CD8-positive, alpha-beta memory T cell (primary cell): ENCODE measurements around the gene STN1. TPM values are rescaled to one million over a fixed set of nuclear protein-coding genes. Genes with fewer than 3 reads are reported as not detected.
A peak's percentile ranks its signal among the peaks of the same experiment; 100 is the strongest.

ENCODE experiments used
- CTCF ChIA-PET: fragments of 350-600 bp; sonication (Branson Sonifier 250); formaldehyde crosslinking; loops from one replicate; lab custom pipeline; 2021; ENCODE audit warnings: antibody characterized with exemption; lab: Charles Lee
- POLR2A ChIA-PET: fragments of 350-600 bp; sonication (Branson Sonifier 250); formaldehyde crosslinking; loops from one replicate; lab custom pipeline; 2021; ENCODE audit warnings: antibody characterized with exemption; lab: Charles Lee
- DNase-seq, 5 donors: peaks; one replicate each; pipeline versions ENCODE4 v3.0.0 to v3.0.0-alpha.2; 2020 to 2022; ENCODE audit warnings: mixed read lengths in 1 of 5
- H3K27ac ChIP-seq: one replicate; pipeline ENCODE4 v1.7.0; 2013; ENCODE audit warnings: low read depth, mild to moderate bottlenecking, low read length, moderate library complexity
- H3K27me3 ChIP-seq: 2 replicates; pipeline ENCODE4 v1.7.0; 2013; ENCODE audit warnings: low read length, mild to moderate bottlenecking; ENCODE audit not compliant: insufficient read depth, poor library complexity, severe bottlenecking
- H3K36me3 ChIP-seq: 2 replicates; pipeline ENCODE4 v1.7.0; 2013; ENCODE audit warnings: mild to moderate bottlenecking, low read length, moderate library complexity; ENCODE audit not compliant: insufficient read depth
- H3K4me1 ChIP-seq: 2 replicates; pipeline ENCODE4 v1.7.0; 2013; ENCODE audit warnings: mild to moderate bottlenecking, low read length, moderate library complexity; ENCODE audit not compliant: insufficient read depth
- H3K4me3 ChIP-seq: 2 replicates; pipeline ENCODE4 v1.7.0; 2013; ENCODE audit warnings: mild to moderate bottlenecking, low read length
- H3K9me3 ChIP-seq: 2 replicates; pipeline ENCODE4 v1.7.0; 2013; ENCODE audit warnings: mild to moderate bottlenecking, low read length
- H3K27ac Mint-ChIP-seq, 8 donors: one replicate each; pipeline ENCODE4 v1.8.0; 2020 to 2021; ENCODE audit warnings: mixed read lengths in 8 of 8, mild to moderate bottlenecking in 6 of 8, inconsistent platforms in 3 of 8, moderate library complexity in 3 of 8
- H3K27me3 Mint-ChIP-seq, 2 donors: one replicate each; pipeline ENCODE4 v1.8.0; 2020 to 2021; ENCODE audit warnings: mixed read lengths in 2 of 2, mild to moderate bottlenecking in 1 of 2, moderate library complexity in 1 of 2
- H3K36me3 Mint-ChIP-seq, 3 donors: one replicate each; pipeline ENCODE4 v1.8.0; 2020 to 2021; ENCODE audit warnings: mixed read lengths in 3 of 3, inconsistent platforms in 1 of 3, mild to moderate bottlenecking in 1 of 3
- H3K4me1 Mint-ChIP-seq, 3 donors: one replicate each; pipeline ENCODE4 v1.8.0; 2020 to 2021; ENCODE audit warnings: mixed read lengths in 3 of 3, inconsistent platforms in 1 of 3, mild to moderate bottlenecking in 1 of 3
- H3K4me3 Mint-ChIP-seq, 7 donors: one replicate each; pipeline ENCODE4 v1.8.0; 2020 to 2021; ENCODE audit warnings: mixed read lengths in 7 of 7, mild to moderate bottlenecking in 6 of 7, moderate library complexity in 4 of 7, inconsistent platforms in 2 of 7
- H3K9me3 Mint-ChIP-seq, 5 donors: one replicate each; pipeline ENCODE4 v1.8.0; 2020 to 2022; ENCODE audit warnings: mixed read lengths in 5 of 5, mild to moderate bottlenecking in 3 of 5, moderate library complexity in 2 of 5, inconsistent platforms in 1 of 5
- polyA plus RNA-seq: library from polyadenylated mRNA; unstranded; fragments of 300-500 nt; fragmentation: Illumina TruSeq; gene quantifications from one replicate; pipeline ENCODE4 v1.2.3, GENCODE V29; 2021
- total RNA-seq, 2 experiments: library from RNA; stranded (reverse); gene quantifications; one replicate each; pipeline ENCODE4 v1.2.3, GENCODE V29; 2021

STN1 gene
- total and polyA plus RNA-seq, 3 experiments from 2014 or later: 23.6 to 101 (median 24.5) TPM

- CTCF ChIA-PET: interaction anchor here (1.0 to 6.8 kb wide), 2 partner anchors 142 to 231 kb away, joined by 3 to 71 read pairs; no protein-coding TSS in a partner anchor
- no peaks in the 10 kb centered on the region for H3K9me3 ChIP-seq
- H3K27ac ChIP-seq: no peak overlapping the region
- POLR2A ChIA-PET: no interaction called here
- DNase-seq: no peak
- Mint-ChIP-seq H3K27ac (peak overlapping the region in 2 of 8 donors; percentile 47 to 61), H3K36me3 (peaks cover 0 to 9% (median 0%) of the 10 kb centered on the region in 3 donors), H3K4me1 (peaks cover 12 to 17% (median 16%) of the 10 kb centered on the region in 3 donors), H3K9me3 (no peaks in the 10 kb centered on the region), H3K4me3 (peak overlapping the region; percentile 67 to 84 (median 82)), H3K27me3 (peaks cover 34 to 57% of the 10 kb centered on the region in 2 donors)
- H3K27me3 ChIP-seq: peaks cover 21% of the 10 kb centered on the region
- H3K4me3 ChIP-seq: no peak overlapping the region
- no peaks in the 10 kb centered on the region for H3K36me3 ChIP-seq
- peaks cover 12% of the 10 kb centered on the region for H3K4me1 ChIP-seq
Observed at GRCh38 chr10:103854265-103854685, 63.7 kb downstream of the STN1 start.

GRCh38 chr10:103853428-103854264 lies 64.3 kb downstream of the STN1 start:
- H3K9me3 Mint-ChIP-seq: no peaks in the 10 kb centered on the region
- ChIA-PET CTCF (interaction anchor here (6.8 kb wide), 1 partner anchor 141 kb away, joined by 71 read pairs; no protein-coding TSS in a partner anchor), POLR2A (no interaction called here)
- H3K4me1 ChIP-seq: peaks cover 12% of the 10 kb centered on the region
- peaks cover 21% of the 10 kb centered on the region for H3K27me3 ChIP-seq
- H3K9me3 ChIP-seq: no peaks in the 10 kb centered on the region
- H3K4me1 Mint-ChIP-seq: peaks cover 12 to 17% (median 16%) of the 10 kb centered on the region in 3 donors
- no peaks in the 10 kb centered on the region for H3K36me3 ChIP-seq
- peak overlapping the region in 1 of 8 donors; percentile 47 for H3K27ac Mint-ChIP-seq
- peak overlapping the region in 6 of 7 donors; percentile 67 to 84 (median 82) for H3K4me3 Mint-ChIP-seq
- peaks cover 35 to 57% of the 10 kb centered on the region in 2 donors for H3K27me3 Mint-ChIP-seq
- no peak for DNase-seq
- no peak overlapping the region for H3K4me3 ChIP-seq
- H3K36me3 Mint-ChIP-seq: peaks cover 0 to 9% (median 0%) of the 10 kb centered on the region in 3 donors
- H3K27ac ChIP-seq: no peak overlapping the region

GRCh38 chr10:103852856-103853255 lies 65.1 kb downstream of the STN1 start:
- Mint-ChIP-seq H3K4me1 (peaks cover 12 to 17% (median 16%) of the 10 kb centered on the region in 3 donors), H3K9me3 (no peaks in the 10 kb centered on the region), H3K27ac (no peak overlapping the region), H3K27me3 (peaks cover 35 to 54% of the 10 kb centered on the region in 2 donors), H3K4me3 (no peak overlapping the region), H3K36me3 (peaks cover 0 to 9% (median 0%) of the 10 kb centered on the region in 3 donors)
- Histone ChIP-seq H3K27me3 (peaks cover 21% of the 10 kb centered on the region), H3K27ac (no peak overlapping the region), H3K9me3 (no peaks in the 10 kb centered on the region), H3K4me1 (peaks cover 12% of the 10 kb centered on the region), H3K36me3 (no peaks in the 10 kb centered on the region), H3K4me3 (no peak overlapping the region)
- POLR2A ChIA-PET: no interaction called here
- no peak for DNase-seq
- CTCF ChIA-PET: interaction anchor here (1.5 to 6.8 kb wide), 2 partner anchors 9 to 140 kb away, joined by 4 to 71 read pairs; no protein-coding TSS in a partner anchor

GRCh38 chr10:103852189-103852711 lies 65.7 kb downstream of the STN1 start:
- ChIA-PET CTCF (interaction anchor here (0.9 to 1.5 kb wide), 4 partner anchors 10 to 246 kb away, joined by 3 to 7 read pairs (median 4); no protein-coding TSS in a partner anchor), POLR2A (no interaction called here)
- H3K27ac Mint-ChIP-seq: no peak overlapping the region
- H3K36me3 ChIP-seq: no peaks in the 10 kb centered on the region
- H3K4me3 ChIP-seq: no peak overlapping the region
- H3K4me3 Mint-ChIP-seq: no peak overlapping the region
- no peaks in the 10 kb centered on the region for H3K9me3 Mint-ChIP-seq
- no peak overlapping the region for H3K27ac ChIP-seq
- no peaks in the 10 kb centered on the region for H3K9me3 ChIP-seq
- peaks cover 0 to 9% (median 0%) of the 10 kb centered on the region in 3 donors for H3K36me3 Mint-ChIP-seq
- no peak for DNase-seq
- H3K4me1 Mint-ChIP-seq: peaks cover 12 to 17% (median 16%) of the 10 kb centered on the region in 3 donors
- H3K4me1 ChIP-seq: peaks cover 12% of the 10 kb centered on the region
- peaks cover 21% of the 10 kb centered on the region for H3K27me3 ChIP-seq
- peaks cover 35 to 48% of the 10 kb centered on the region in 2 donors for H3K27me3 Mint-ChIP-seq

- H3K27me3 Mint-ChIP-seq: peaks cover 29 to 38% of the 10 kb centered on the region in 2 donors
Observed at GRCh38 chr10:103851261-103851660, 66.7 kb downstream of the STN1 start.

GRCh38 chr10:103850572-103850895 lies 67.5 kb downstream of the STN1 start:
- Histone ChIP-seq H3K27me3 (peaks cover 15% of the 10 kb centered on the region), H3K4me3 (no peak overlapping the region), H3K4me1 (peaks cover 24% of the 10 kb centered on the region), H3K36me3 (no peaks in the 10 kb centered on the region), H3K9me3 (no peaks in the 10 kb centered on the region), H3K27ac (no peak overlapping the region)
- POLR2A ChIA-PET: no interaction called here
- H3K27me3 Mint-ChIP-seq: peaks cover 25 to 34% of the 10 kb centered on the region in 2 donors
- H3K4me3 Mint-ChIP-seq: no peak overlapping the region
- H3K36me3 Mint-ChIP-seq: no peaks in the 10 kb centered on the region
- no peaks in the 10 kb centered on the region for H3K9me3 Mint-ChIP-seq
- CTCF ChIA-PET: no interaction called here
- no peak overlapping the region for H3K27ac Mint-ChIP-seq
- DNase-seq: no peak
- H3K4me1 Mint-ChIP-seq: peaks cover 21 to 25% (median 24%) of the 10 kb centered on the region in 3 donors

More at GRCh38 chr10:103851261-103851660, 66.7 kb downstream of the STN1 start:
- Mint-ChIP-seq H3K4me3 (no peak overlapping the region), H3K4me1 (peaks cover 17 to 23% (median 22%) of the 10 kb centered on the region in 3 donors), H3K9me3 (no peaks in the 10 kb centered on the region), H3K27ac (no peak overlapping the region), H3K36me3 (no peaks in the 10 kb centered on the region)
- POLR2A ChIA-PET: interaction anchor here (0.5 kb wide), 1 partner anchor 269 kb away, joined by 3 read pairs; no protein-coding TSS in a partner anchor
- Histone ChIP-seq H3K9me3 (no peaks in the 10 kb centered on the region), H3K4me1 (peaks cover 17% of the 10 kb centered on the region), H3K27ac (no peak overlapping the region), H3K4me3 (no peak overlapping the region), H3K36me3 (no peaks in the 10 kb centered on the region), H3K27me3 (peaks cover 19% of the 10 kb centered on the region)
- CTCF ChIA-PET: interaction anchor here (0.9 to 1.5 kb wide), 4 partner anchors 11 to 245 kb away, joined by 3 to 7 read pairs (median 4); no protein-coding TSS in a partner anchor
- no peak for DNase-seq

- no peak for DNase-seq
- ChIA-PET POLR2A (no interaction called here), CTCF (no interaction called here)
- Histone ChIP-seq H3K4me3 (no peak overlapping the region), H3K4me1 (peaks cover 28% of the 10 kb centered on the region), H3K27me3 (peaks cover 15% of the 10 kb centered on the region), H3K27ac (no peak overlapping the region), H3K36me3 (no peaks in the 10 kb centered on the region), H3K9me3 (no peaks in the 10 kb centered on the region)
- H3K4me3 Mint-ChIP-seq: no peak overlapping the region
- no peaks in the 10 kb centered on the region for H3K36me3 Mint-ChIP-seq
- H3K27me3 Mint-ChIP-seq: peaks cover 25 to 34% of the 10 kb centered on the region in 2 donors
- H3K4me1 Mint-ChIP-seq: peaks cover 22 to 28% (median 26%) of the 10 kb centered on the region in 3 donors
- H3K9me3 Mint-ChIP-seq: no peaks in the 10 kb centered on the region
- no peak overlapping the region for H3K27ac Mint-ChIP-seq
Observed at GRCh38 chr10:103849880-103850571, 68.0 kb downstream of the STN1 start.
